Suprapubic skin (tissue), 4 donors: ENCODE measurements around the gene PARVG.

Experiments used
- CTCF ChIP-seq, 2 donors: fragments of 200-600 bp in 1 of 2; fragments of 450-650 bp in 1 of 2; sonication (generic) in 1 of 2; IDR thresholded peaks; one replicate each; pipeline ENCODE4 v1.5.1; 2016 to 2019; ENCODE audit warnings: antibody characterized with exemption in 2 of 2, mild to moderate bottlenecking in 1 of 2, moderate library complexity in 1 of 2
- EP300 ChIP-seq: sonication (generic); formaldehyde crosslinking; IDR thresholded peaks from one replicate; pipeline ENCODE4 v1.6.1; 2017; ENCODE audit warnings: antibody characterized with exemption
- POLR2A ChIP-seq, 2 donors: fragments of 450-650 bp; IDR thresholded peaks; one replicate each; pipeline ENCODE4 v1.6.1; 2017; ENCODE audit warnings: antibody characterized with exemption in 2 of 2, mild to moderate bottlenecking in 2 of 2, moderate library complexity in 2 of 2
- POLR2AphosphoS5 ChIP-seq, 3 donors: sonication (generic); formaldehyde crosslinking; IDR thresholded peaks; one replicate each; pipeline ENCODE4 v1.6.1; 2017; ENCODE audit warnings: antibody characterized with exemption in 3 of 3

GRCh38 chr22:44206696-44207095, 26.0 kb downstream of the PARVG start:
- no peak for TF ChIP-seq CTCF (IDR thresholded peaks at IDR 0.05)
- TF ChIP-seq POLR2A (IDR thresholded peaks at IDR 0.05), result no peak
- TF ChIP-seq POLR2AphosphoS5 (IDR thresholded peaks at IDR 0.05), result no peak
- TF ChIP-seq EP300, result no peak
